HFFc6 (cell line): ENCODE data around the gene PTPRM. TPM values are rescaled to one million over a fixed set of nuclear protein-coding genes. Genes with fewer than 3 reads are reported as not detected.

Experiments
- DNase-seq: peaks from one replicate; pipeline ENCODE4 v3.0.0-alpha.2; 2018
- H3K27ac Mint-ChIP-seq: 2 replicates; pipeline ENCODE4 v1.8.0; 2020; ENCODE audit warnings: mild to moderate bottlenecking, mixed read lengths
- H3K27me3 Mint-ChIP-seq: 2 replicates; pipeline ENCODE4 v1.8.0; 2021; ENCODE audit warnings: mild to moderate bottlenecking, moderate library complexity, mixed read lengths; ENCODE audit not compliant: insufficient read depth
- H3K36me3 Mint-ChIP-seq: 2 replicates; pipeline ENCODE4 v1.8.0; 2021; ENCODE audit warnings: low read depth, mixed read lengths
- H3K4me1 Mint-ChIP-seq: 2 replicates; pipeline ENCODE4 v1.8.0; 2020; ENCODE audit warnings: low read depth, mixed read lengths
- H3K4me3 Mint-ChIP-seq: 2 replicates; pipeline ENCODE4 v1.8.0; 2020; ENCODE audit warnings: mild to moderate bottlenecking, moderate library complexity, mixed read lengths
- H3K9me3 Mint-ChIP-seq: 2 replicates; pipeline ENCODE4 v1.8.0; 2020; ENCODE audit warnings: mild to moderate bottlenecking, mixed read lengths
- total RNA-seq, 6 experiments: library from RNA; stranded (reverse); fragmentation: NEBNext Ultra II Directional; extraction: Animal tissue kit (Norgen Biotek cat#: 25700); gene quantifications; 2 replicates in 1 of 6; 3 replicates in 5 of 6; pipeline ENCODE4 v1.2.3, GENCODE V29; 2021
- TF ChIP-seq, protein P1 (sequence below): fragments of 200-600 bp; sonication (generic); IDR thresholded peaks from 2 replicates; pipeline ENCODE4 v1.5.0; 2021; ENCODE audit warnings: antibody characterized with exemption, mild to moderate bottlenecking

Gene PTPRM
- total RNA-seq, 6 experiments from 2014 or later = 39.4 to 49.8 (median 43.8) TPM

- Mint-ChIP-seq H3K9me3 (no peaks in the 10 kb centered on the region), H3K27ac (no peak overlapping the region), H3K4me3 (no peak overlapping the region), H3K27me3 (no peaks in the 10 kb centered on the region), H3K4me1 (no peaks in the 10 kb centered on the region), H3K36me3 (no peaks in the 10 kb centered on the region; the same call in 1 of the 2 replicates)
- TF ChIP-seq, protein P1, sequence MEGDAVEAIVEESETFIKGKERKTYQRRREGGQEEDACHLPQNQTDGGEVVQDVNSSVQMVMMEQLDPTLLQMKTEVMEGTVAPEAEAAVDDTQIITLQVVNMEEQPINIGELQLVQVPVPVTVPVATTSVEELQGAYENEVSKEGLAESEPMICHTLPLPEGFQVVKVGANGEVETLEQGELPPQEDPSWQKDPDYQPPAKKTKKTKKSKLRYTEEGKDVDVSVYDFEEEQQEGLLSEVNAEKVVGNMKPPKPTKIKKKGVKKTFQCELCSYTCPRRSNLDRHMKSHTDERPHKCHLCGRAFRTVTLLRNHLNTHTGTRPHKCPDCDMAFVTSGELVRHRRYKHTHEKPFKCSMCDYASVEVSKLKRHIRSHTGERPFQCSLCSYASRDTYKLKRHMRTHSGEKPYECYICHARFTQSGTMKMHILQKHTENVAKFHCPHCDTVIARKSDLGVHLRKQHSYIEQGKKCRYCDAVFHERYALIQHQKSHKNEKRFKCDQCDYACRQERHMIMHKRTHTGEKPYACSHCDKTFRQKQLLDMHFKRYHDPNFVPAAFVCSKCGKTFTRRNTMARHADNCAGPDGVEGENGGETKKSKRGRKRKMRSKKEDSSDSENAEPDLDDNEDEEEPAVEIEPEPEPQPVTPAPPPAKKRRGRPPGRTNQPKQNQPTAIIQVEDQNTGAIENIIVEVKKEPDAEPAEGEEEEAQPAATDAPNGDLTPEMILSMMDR = no peak
- DNase-seq = no peak
Measured at GRCh38 chr18:8314124-8314523, 747.0 kb downstream of the PTPRM start.

DNA sequence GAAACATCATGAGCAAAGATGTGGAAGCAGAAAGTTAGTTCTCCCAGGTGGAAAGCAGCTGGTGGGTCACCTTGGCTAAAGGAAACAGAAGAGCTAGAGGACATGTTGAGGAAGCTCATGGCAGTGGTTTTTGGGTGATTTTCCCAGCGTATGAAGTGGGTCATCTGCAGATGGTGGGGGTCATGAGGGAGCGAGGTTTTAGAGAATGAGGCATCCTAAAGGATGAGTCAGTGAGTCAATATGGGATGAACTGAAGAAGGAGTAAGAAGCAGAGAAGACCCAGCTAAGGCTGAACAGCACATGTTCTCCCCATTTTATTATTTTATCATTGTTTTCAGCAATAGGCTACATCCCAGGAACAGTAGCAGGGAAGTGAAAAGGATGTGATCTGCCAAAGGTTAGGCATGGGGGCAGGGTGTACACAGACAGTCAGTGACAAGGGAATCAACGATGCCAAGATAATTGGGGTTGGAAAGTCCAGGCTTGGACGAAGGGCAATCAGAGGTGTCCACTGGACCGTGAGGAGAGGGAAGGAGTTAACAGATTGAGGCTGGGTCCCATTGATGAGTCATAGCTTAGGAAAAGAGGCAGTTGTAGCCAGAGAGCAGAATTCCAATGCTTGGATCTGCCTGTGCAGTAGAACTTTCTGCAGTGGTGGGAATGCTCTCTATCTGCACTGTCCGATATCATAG lies 752.8 kb downstream of the PTPRM start:
- no peak for DNase-seq
- H3K27me3 Mint-ChIP-seq = no peaks in the 10 kb centered on the region
- H3K27ac Mint-ChIP-seq = peak overlapping the region; percentile 35
- H3K4me1 Mint-ChIP-seq = peaks cover 18% of the 10 kb centered on the region
- H3K36me3 Mint-ChIP-seq = peaks cover 17% of the 10 kb centered on the region
- H3K9me3 Mint-ChIP-seq = no peaks in the 10 kb centered on the region
- H3K4me3 Mint-ChIP-seq = no peak overlapping the region
- TF ChIP-seq, protein P1 = no peak

GRCh38 chr18:8322486-8322885 lies 755.4 kb downstream of the PTPRM start:
- DNase-seq = no peak
- Mint-ChIP-seq H3K27ac (no peak overlapping the region), H3K4me1 (peaks cover 26% of the 10 kb centered on the region), H3K4me3 (no peak overlapping the region), H3K36me3 (peaks cover 29% of the 10 kb centered on the region), H3K27me3 (no peaks in the 10 kb centered on the region), H3K9me3 (no peaks in the 10 kb centered on the region)
- TF ChIP-seq, protein P1 = no peak

- no peaks in the 10 kb centered on the region for H3K9me3 Mint-ChIP-seq
- H3K27ac Mint-ChIP-seq = no peak overlapping the region
- H3K27me3 Mint-ChIP-seq = no peaks in the 10 kb centered on the region
- TF ChIP-seq, protein P1 = peak; percentile 24; the same call in 1 of the 2 replicates
- H3K4me3 Mint-ChIP-seq = no peak overlapping the region
- H3K4me1 Mint-ChIP-seq = peaks cover 43% of the 10 kb centered on the region
- no peak for DNase-seq
- peaks cover 25% of the 10 kb centered on the region for H3K36me3 Mint-ChIP-seq
Measured at GRCh38 chr18:8324343-8325065, 757.4 kb downstream of the PTPRM start.

GRCh38 chr18:8326763-8327394 lies 759.8 kb downstream of the PTPRM start:
- no peak for DNase-seq
- Mint-ChIP-seq H3K27ac (0 out of 2 replicates have a peak overlapping the region, but pooled peaks have one; percentile 4), H3K4me3 (no peak overlapping the region), H3K9me3 (no peaks in the 10 kb centered on the region), H3K27me3 (no peaks in the 10 kb centered on the region), H3K36me3 (peaks cover 18% of the 10 kb centered on the region), H3K4me1 (peaks cover 40% of the 10 kb centered on the region)
- TF ChIP-seq, protein P1 = no peak
